ENCODE data around the gene SOX1.

The SOX1 gene

DNA sequence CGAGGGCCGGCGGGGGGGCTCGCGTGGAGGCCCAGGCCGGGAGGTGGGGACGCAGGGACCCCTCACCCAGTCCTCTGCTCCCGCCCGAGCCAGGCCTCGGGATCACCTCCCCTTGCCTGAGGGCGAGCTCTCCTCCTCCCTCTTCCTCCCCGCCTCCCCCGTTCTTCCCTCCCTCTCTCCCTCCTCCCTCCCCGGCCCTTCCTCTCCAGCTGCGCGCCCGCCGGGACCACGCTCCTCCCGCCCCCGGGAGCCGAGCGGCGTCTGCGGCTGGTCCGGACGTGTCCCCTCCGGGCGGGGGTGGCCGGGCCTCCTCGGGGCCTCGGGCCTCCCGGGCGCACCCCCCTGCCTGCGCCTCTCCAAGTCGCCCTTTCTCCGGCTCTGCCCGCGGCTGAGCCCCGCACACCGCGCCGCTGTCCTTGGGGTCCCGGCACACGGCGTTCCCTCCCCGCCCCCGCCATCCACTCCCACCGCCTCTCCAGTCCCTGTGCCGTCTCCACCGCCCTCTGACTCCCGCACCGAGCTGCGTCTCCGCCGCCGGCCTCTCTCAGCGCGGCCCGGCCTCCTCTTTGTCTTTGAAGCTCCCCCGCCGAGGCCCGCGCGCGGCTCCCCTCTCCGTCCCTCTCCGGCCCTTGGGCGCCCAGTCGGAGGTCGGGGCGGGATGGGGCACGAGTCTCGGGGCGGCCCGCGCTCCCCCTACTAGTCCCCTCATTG lies 5.7 kb downstream of the SOX1 start:
- DNase-seq (ENCODE audit: low read depth in 2 of 2) = no peak

- no peak for DNase-seq (ENCODE audit: low read depth in 2 of 2)
Measured at GRCh38 chr13:112073245-112074138, 6.5 kb downstream of the SOX1 start.

DNA sequence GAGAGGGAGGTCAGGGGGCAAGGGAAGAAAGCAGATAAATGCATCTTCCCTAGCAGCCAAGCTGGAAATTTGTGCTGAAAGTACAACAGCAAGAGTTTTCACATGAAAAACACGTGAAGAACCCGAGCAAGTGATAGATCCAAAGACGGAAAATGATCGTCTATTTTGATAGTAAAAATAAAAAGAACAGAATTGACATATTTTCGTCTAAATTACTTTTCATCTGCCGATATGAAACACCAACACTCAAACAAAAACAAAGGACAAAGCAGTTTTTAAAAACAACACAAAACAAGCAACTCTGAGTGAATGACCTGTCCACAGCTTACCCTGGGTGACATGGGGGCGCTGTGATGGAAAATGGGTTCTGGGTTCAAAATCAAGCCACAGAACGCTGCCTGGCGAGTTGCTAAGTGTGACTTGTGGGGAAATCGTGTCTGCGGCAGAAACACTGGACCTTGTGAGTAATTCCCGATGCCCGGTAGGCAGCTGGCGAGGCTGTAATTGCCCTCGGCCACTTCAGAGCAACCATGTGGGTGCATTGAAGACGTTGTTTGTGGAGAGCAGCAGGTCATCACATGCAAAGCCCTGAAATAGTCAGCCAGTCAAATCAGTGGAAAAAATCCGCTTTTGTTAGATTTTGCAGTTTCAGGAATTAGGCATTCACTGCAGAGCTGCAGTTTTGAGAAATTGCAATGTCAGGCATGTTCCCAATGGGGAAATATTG lies 7.4 kb downstream of the SOX1 start:
- DNase-seq (ENCODE audit: low read depth in 2 of 2) = no peak

- no peak for DNase-seq (ENCODE audit: low read depth in 2 of 2)
Measured at GRCh38 chr13:112077729-112078128, 10.8 kb downstream of the SOX1 start.

- DNase-seq (ENCODE audit: low read depth in 2 of 2) = no peak
Measured at GRCh38 chr13:112078216-112078615, 11.3 kb downstream of the SOX1 start.

GRCh38 chr13:112078879-112079531 lies 12.1 kb downstream of the SOX1 start:
- DNase-seq (ENCODE audit: low read depth in 2 of 2) = no peak

GRCh38 chr13:112079696-112080095 lies 12.7 kb downstream of the SOX1 start:
- no peak for DNase-seq (ENCODE audit: low read depth in 2 of 2)

GRCh38 chr13:112083971-112084370 lies 17.0 kb downstream of the SOX1 start:
- DNase-seq (ENCODE audit: low read depth in 2 of 2) = no peak

DNA sequence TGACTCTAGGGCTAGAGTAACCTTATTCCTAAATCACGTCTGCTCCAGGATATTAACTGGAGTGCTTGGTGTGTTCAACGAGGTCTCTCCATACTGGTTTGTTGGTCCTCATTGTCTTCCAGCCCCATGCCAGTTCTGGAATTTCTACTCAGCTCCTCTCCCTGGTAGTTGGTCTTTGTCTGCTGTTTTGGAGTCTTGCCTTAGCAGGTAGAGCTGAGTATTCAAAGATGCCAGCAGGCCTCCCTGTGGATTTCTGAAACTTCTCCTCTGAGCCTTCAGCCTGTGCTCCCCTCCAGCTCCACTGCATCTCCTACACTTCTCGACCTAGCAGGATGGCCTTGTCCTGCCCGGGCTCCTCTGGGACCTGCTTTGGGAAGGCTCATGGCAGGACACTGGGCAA lies 25.5 kb downstream of the SOX1 start:
- DNase-seq (ENCODE audit: low read depth in 2 of 2) = no peak

DNA sequence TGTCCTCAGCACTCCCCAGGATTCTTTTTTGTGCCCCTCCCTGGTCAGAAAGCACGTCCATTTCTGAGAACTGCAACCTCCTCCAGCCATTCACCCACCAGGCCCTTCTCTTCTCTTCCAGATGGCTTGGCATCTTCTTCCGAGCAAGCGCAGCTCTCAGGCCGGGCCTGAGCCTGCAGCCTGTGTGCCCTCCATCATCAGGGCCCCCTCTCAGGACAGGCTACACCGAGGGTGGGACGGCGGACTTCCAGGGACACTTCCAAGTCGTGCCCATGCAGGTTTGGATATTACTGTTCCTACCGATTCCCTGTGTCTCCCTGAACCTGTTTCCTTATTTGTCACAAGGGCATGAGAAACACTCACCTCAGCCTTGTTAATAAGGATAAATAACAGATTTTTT lies 28.4 kb downstream of the SOX1 start:
- no peak for DNase-seq (ENCODE audit: low read depth in 2 of 2)

- no peak for DNase-seq (ENCODE audit: low read depth in 2 of 2)
Measured at GRCh38 chr13:112096959-112097358, 30.0 kb downstream of the SOX1 start.

- no peak for DNase-seq (ENCODE audit: low read depth in 2 of 2)
Measured at GRCh38 chr13:112097770-112098169, 30.8 kb downstream of the SOX1 start.

- DNase-seq (ENCODE audit: low read depth in 2 of 2) = no peak
Measured at GRCh38 chr13:112098699-112099098, 31.8 kb downstream of the SOX1 start.

DNA sequence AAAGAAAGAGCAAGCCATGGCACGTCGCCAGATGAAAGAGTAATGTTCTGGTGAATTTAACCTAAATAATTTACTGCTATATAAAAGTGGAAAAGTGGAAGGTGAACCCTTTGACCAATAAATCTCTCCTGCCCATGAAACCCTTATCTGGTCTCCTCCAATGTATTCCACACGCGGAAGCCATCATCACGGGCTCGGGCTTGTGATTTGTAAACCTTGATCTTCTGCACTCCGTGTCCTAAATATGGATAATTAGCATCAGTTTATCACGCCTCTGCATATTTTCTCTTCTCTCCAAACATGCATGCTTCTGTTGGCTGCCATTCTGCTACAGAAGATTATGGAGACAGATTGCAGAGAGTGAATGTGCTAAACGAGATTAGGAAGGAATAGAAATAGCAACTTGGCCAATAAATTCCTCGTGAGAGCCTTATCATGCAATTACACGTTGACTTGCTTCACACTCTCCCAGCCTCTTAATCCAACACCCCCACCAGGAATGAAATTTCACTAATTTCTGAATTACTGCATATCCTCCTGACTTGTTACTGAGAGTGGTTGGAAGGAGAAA lies 34.5 kb downstream of the SOX1 start:
- DNase-seq (ENCODE audit: low read depth in 2 of 2) = no peak

- DNase-seq (ENCODE audit: low read depth in 2 of 2) = no peak
Measured at GRCh38 chr13:112102243-112102642, 35.3 kb downstream of the SOX1 start.

GRCh38 chr13:112103260-112103838 lies 36.4 kb downstream of the SOX1 start:
- no peak for DNase-seq (ENCODE audit: low read depth in 2 of 2)

GRCh38 chr13:112103961-112104880 lies 37.3 kb downstream of the SOX1 start:
- DNase-seq (ENCODE audit: low read depth in 2 of 2) = no peak

DNA sequence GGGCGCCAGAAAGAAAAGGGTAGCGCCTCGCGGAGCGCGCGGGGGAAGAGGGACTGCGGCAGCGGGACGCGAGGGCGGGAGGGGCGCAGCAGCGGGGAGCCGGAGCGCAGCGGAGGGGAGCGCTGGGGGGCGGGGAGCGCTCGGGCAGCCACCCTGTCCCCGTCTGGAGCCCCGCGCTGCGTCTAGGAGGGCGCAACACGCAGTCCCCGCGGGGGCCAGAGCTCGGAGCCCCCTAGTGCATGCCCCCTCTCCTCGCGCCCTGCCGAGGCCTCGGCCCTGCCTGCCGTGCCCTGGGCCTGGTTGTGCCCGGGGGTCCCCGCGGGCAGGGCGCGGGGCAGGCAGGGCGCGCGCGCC lies 37.9 kb downstream of the SOX1 start:
- DNase-seq (ENCODE audit: low read depth in 2 of 2) = no peak

- DNase-seq (ENCODE audit: low read depth in 2 of 2) = no peak
Measured at GRCh38 chr13:112105244-112105681, 38.3 kb downstream of the SOX1 start.

- no peak for DNase-seq (ENCODE audit: low read depth in 2 of 2)
Measured at GRCh38 chr13:112105892-112106291, 38.9 kb downstream of the SOX1 start.
